RWPE2 (cell line): ENCODE data around the gene RHEX.
"Not testable (repeated sequence)": the region's sequence is repeated elsewhere in the genome, so short reads cannot be mapped to it uniquely, and the experiment has no call there.

Experiments used
- ATAC-seq: fragments of 200-7000 bp; cut with Tn5 transposase; 3 replicates; pipeline ENCODE4 v1.9.1; 2021; ENCODE audit warnings: low read depth
- DNase-seq: peaks from one replicate; pipeline ENCODE4 v3.0.0-alpha.2; 2020; ENCODE audit warnings: low spot score
- H3K27ac ChIP-seq: fragments of 450-650 bp; 2 replicates; pipeline ENCODE4 v1.5.1; 2017; ENCODE audit warnings: mild to moderate bottlenecking; ENCODE audit not compliant: poor library complexity, severe bottlenecking
- H3K27me3 ChIP-seq: fragments of 250-450 bp; sonication (Bioruptor Pico); 2 replicates; pipeline ENCODE4 v1.5.1; 2021; ENCODE audit warnings: mild to moderate bottlenecking, moderate library complexity; ENCODE audit not compliant: insufficient read depth, poor library complexity, severe bottlenecking
- H3K36me3 ChIP-seq: fragments of 250-450 bp; sonication (Bioruptor Pico); 2 replicates; pipeline ENCODE4 v1.5.1; 2020; ENCODE audit warnings: low read depth, mild to moderate bottlenecking, moderate library complexity
- H3K4me1 ChIP-seq: fragments of 250-450 bp; sonication (Bioruptor Pico); 2 replicates; pipeline ENCODE4 v1.5.1; 2021; ENCODE audit warnings: mild to moderate bottlenecking, moderate library complexity; ENCODE audit not compliant: insufficient read depth, poor library complexity, severe bottlenecking
- H3K4me3 ChIP-seq: fragments of 250-450 bp; sonication (Bioruptor Pico); 2 replicates; pipeline ENCODE4 v1.5.1; 2021; ENCODE audit warnings: mild to moderate bottlenecking, moderate library complexity; ENCODE audit not compliant: severe bottlenecking
- H3K9me3 ChIP-seq: fragments of 250-450 bp; sonication (Bioruptor Pico); 2 replicates; pipeline ENCODE4 v1.5.1; 2021; ENCODE audit warnings: mild to moderate bottlenecking, moderate library complexity; ENCODE audit not compliant: severe bottlenecking
- TF ChIP-seq, protein P1 (sequence below): fragments of 450-650 bp; IDR thresholded peaks from one replicate; pipeline ENCODE4 v1.5.1; 2017; ENCODE audit warnings: mild to moderate bottlenecking, moderate library complexity; ENCODE audit not compliant: poor library complexity, severe bottlenecking

Gene RHEX

DNA sequence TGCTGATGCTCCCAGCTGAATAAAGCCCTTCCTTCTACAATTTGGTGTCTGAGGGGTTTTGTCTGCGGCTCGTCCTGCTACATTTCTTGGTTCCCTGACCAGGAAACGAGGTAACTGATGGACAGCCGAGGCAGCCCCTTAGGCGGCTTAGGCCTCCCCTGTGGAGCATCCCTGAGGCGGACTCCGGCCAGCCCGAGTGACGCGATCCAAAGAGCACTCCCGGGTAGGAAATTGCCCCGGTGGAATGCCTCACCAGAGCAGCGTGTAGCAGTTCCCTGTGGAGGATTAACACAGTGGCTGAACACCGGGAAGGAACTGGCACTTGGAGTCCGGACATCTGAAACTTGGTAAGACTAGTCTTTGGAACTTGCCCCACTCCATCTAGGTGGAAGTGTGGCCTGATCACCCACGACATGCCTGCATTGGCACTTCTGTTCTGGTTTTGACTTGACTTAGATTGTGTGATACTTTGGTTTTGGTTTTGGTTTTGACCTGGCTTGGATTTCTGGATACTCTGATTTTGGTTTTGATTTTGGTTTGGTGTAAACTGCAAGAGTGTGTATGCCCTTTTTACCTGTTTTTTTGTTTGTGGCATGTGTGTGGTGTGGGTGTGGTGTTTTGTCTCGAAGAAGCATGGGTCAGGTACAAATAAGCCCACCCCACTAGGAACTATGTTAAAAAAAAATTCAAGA, at the start of gene RHEX:
RHEX (plus strand) TSS at position 255 of the 692 bp plus-strand sequence. CDS start 44,656 bp downstream, outside the sequence.
- not testable (repeated sequence) for H3K27me3 ChIP-seq, H3K4me3 ChIP-seq, ATAC-seq, H3K9me3 ChIP-seq, H3K36me3 ChIP-seq, H3K4me1 ChIP-seq, H3K27ac ChIP-seq, DNase-seq

- no peaks in the 10 kb centered on the region for H3K27me3 ChIP-seq
- peaks cover 5% of the 10 kb centered on the region for H3K36me3 ChIP-seq
- no peak overlapping the region for H3K4me3 ChIP-seq
- no peak for ATAC-seq
- no peaks in the 10 kb centered on the region for H3K9me3 ChIP-seq
- peaks cover 45% of the 10 kb centered on the region for H3K4me1 ChIP-seq
- TF ChIP-seq, protein P1, sequence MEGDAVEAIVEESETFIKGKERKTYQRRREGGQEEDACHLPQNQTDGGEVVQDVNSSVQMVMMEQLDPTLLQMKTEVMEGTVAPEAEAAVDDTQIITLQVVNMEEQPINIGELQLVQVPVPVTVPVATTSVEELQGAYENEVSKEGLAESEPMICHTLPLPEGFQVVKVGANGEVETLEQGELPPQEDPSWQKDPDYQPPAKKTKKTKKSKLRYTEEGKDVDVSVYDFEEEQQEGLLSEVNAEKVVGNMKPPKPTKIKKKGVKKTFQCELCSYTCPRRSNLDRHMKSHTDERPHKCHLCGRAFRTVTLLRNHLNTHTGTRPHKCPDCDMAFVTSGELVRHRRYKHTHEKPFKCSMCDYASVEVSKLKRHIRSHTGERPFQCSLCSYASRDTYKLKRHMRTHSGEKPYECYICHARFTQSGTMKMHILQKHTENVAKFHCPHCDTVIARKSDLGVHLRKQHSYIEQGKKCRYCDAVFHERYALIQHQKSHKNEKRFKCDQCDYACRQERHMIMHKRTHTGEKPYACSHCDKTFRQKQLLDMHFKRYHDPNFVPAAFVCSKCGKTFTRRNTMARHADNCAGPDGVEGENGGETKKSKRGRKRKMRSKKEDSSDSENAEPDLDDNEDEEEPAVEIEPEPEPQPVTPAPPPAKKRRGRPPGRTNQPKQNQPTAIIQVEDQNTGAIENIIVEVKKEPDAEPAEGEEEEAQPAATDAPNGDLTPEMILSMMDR = no peak
- DNase-seq = no peak
- H3K27ac ChIP-seq = peak overlapping the region; percentile 91
Observed at GRCh38 chr1:206003854-206004800, 48.8 kb upstream of the RHEX start.

DNA sequence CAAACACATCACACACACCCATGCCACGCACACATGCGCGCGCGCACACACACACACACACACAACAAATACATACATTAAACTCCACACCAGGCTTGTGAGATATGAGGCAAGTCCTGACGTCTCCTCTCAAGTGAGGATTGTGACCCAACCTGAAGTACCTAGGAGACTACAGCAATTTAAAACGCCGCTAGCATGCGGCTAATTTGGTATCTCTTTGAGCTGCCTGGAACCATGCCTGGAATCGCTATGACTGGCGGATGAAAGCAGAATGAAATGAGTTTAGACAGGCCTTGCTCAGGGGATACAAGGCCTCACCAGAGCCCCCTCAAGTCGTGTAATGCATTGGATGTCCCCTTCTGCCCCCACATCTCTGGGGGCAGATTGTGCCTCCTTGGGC, 48.1 kb upstream of the RHEX start:
- ATAC-seq = no peak
- Histone ChIP-seq H3K36me3 (peaks cover 5% of the 10 kb centered on the region), H3K4me3 (no peak overlapping the region), H3K27ac (peak overlapping the region; percentile 91), H3K9me3 (no peaks in the 10 kb centered on the region), H3K4me1 (peaks cover 45% of the 10 kb centered on the region), H3K27me3 (no peaks in the 10 kb centered on the region)
- TF ChIP-seq, protein P1 = no peak
- no peak for DNase-seq

DNA sequence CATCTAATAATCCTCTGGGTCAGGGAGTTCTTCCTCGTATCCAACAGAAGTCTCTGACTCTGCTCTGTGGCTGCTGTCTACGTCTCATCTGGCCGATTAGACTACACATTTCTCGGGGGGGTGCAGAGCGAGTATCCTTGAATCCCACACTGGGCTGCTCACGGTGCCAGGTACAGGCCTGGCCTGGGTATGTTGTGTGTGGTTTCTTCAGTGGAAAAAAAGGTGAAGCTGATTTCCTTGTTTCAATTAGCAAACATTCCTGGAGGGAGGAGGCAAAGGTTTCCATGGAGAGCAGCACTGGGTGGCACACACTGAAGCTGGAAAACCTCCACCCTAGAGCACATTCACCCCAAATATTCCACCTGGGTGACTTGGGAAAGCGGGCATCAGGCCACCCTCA, 47.7 kb upstream of the RHEX start:
- no peak for ATAC-seq
- Histone ChIP-seq H3K27me3 (no peaks in the 10 kb centered on the region), H3K27ac (peak overlapping the region; percentile 91)

GRCh38 chr1:206005778-206006180, 47.2 kb upstream of the RHEX start:
- H3K27me3 ChIP-seq = no peaks in the 10 kb centered on the region
- H3K27ac ChIP-seq = no peak overlapping the region
- TF ChIP-seq, protein P1 = no peak
- no peak overlapping the region for H3K4me3 ChIP-seq
- no peaks in the 10 kb centered on the region; the same call in 1 of the 2 replicates for H3K36me3 ChIP-seq
- DNase-seq (no peak), ATAC-seq (no peak)
- H3K9me3 ChIP-seq = no peaks in the 10 kb centered on the region
- H3K4me1 ChIP-seq = peaks cover 42% of the 10 kb centered on the region

More for the DNA sequence above, 47.7 kb upstream of the RHEX start:
- TF ChIP-seq, protein P1 = no peak
- Histone ChIP-seq H3K9me3 (no peaks in the 10 kb centered on the region), H3K4me3 (no peak overlapping the region), H3K36me3 (peaks cover 2% of the 10 kb centered on the region), H3K4me1 (peaks cover 45% of the 10 kb centered on the region)
- no peak for DNase-seq
